ENCODE data around the gene PLEKHA5.
"Not testable (repeated sequence)": the region's sequence is repeated elsewhere in the genome, so short reads cannot be mapped to it uniquely, and the experiment has no call there.

The PLEKHA5 gene

DNA sequence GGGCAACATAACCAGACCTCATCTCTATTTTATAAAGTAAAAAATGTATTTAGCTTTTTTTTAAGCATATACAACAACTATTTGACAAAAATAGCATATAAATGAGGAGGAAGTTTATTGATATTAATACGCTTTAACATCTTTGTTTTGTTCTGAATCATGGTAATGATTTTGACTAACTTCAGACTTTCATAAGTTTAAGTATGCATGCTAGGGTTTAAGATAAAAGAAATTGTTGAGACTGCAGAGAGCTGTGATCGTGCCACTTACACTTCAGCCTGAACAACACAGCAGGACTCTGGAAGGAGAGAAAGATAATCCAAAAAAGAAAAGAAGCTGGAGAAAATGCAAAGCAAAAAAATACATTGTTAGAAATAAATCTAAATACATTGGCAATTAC is 221.8 kb downstream of the PLEKHA5 start:
- no peak for DNase-seq

DNA sequence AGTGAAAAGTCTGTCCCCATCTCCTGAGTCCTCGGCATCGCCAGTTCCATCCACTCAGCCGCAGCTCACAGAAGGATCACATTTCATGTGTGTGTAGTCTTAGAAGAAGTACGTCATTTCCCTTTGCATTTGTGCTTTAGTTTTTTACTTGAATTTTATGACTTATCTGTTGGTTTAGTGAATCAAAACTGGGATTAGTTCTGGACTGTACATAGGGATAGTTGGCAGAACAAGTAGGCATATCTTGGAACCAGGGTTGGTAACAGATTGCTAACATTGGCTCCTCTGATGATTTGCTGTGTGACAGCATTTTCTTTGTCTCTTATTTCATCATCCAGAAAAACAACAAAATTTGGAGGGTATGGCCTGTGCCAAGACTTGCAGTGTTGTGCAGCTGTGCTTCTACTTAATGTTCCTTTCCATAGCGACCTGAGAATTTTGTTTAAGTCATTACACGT is 240.2 kb downstream of the PLEKHA5 start:
- no peak for DNase-seq

DNA sequence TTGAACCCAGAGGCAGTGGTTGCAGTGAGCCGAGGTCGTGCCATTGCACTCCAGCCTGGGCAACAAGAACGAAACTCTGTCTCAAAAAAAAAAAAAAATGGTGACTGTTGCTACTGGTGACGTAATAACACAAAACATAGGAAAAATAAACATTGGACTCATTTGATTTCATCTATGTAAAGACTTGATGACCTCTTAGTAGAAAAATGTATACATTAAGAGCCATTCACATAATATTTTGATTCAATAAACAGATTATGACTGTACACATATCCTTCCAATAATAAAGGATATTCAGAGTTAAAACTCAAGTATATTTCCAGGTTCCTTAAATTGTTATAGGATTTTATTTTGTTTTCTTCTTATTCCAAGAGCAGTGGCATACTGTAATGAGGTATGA is 244.1 kb downstream of the PLEKHA5 start:
- DNase-seq = no peak

DNA sequence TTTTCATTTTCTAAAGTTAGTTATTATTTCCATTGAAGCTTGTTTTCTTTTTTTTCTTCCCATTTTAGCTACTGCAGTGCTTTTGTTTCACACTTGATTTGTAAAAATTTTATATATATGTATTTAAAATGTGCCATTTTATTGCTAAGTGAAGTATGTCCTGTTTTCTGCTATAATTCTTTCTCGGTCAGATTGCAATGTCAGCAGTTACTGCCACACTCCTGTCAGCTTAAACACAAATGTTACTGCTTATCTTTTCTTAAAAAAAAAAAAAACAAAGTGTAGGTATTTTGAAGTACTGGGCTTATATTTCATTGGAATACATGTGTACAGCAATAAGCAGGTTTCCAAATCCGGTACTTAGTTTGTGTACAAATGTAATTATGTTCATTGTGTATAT is 246.4 kb downstream of the PLEKHA5 start:
- DNase-seq = no peak

DNA sequence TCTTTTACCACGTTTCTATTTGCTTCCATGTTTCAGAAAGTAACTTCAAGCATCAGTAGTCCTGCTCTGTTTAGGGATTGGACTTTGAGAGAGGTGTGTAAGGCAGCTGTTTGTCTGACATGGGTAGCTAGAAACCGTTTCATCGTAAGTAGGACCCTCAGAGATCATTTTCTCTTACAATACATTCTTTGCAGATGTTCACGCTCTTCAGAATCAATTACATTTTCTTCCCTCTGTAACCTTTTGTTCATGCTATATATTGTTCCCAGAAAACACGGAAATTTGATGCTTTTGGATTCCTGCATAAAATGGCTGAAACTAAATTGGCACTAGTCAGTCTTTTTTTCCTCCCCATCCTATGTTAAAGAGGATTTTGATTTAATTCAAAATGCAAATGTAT is 247.2 kb downstream of the PLEKHA5 start:
- DNase-seq = no peak

DNA sequence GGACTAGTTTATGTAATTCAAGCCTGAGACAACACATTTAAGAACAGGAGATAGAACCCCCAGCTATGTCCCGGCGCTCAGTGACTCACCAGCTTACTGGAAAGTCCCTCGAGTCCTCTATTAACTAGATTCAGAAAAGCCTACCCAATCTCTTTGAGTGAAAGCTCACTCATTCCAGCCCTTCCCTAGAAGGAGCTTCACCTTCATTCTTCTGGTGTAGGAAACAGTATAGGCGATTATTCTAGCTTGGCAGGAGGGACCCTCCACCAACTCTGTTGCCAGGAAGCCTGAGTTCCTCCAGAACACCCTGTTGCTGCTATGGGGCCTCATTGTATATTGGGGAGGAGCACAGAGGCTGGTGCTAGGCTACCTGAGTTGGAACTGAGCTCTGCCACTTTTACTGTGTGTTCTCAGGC is 252.6 kb downstream of the PLEKHA5 start:
- no peak for DNase-seq

DNA sequence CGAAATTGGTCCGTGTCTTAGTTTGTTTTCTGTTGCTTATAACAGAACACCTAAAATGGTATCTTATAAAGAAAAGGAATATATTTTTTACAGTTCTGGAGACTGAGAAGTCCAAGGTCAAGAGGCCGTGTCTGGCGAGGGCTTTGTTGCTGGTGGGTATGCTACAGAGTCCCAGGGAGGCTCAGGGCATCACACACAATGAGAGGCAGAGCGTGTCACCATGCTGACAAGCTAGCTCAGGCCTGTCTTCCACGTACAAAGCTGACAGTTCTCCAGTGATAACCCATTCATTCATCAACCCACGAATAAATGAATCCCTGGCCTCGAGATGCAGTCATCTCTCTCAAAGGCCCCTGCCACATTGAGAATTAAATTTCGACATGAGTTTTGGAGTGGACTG is 253.0 kb downstream of the PLEKHA5 start:
- DNase-seq = no peak

DNA sequence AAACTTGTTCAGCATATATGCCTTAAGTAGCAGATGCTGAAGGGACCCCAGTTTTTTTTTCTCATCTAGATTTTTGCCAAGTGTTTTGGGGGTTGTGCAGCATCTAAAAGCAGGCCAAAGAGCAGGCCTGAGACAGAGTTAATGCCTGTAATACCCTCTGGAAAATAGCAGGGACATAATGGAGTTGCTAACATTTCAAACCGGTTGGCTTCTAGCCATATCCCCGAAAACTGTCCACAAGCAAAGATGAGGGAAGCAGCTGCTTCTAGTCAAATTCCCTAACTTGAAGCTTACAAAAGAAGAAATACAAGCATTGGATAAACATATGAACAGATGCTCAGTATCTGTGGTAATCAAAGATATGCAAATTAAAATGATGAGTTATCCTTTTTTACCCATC is 257.6 kb downstream of the PLEKHA5 start:
- no peak for DNase-seq

DNA sequence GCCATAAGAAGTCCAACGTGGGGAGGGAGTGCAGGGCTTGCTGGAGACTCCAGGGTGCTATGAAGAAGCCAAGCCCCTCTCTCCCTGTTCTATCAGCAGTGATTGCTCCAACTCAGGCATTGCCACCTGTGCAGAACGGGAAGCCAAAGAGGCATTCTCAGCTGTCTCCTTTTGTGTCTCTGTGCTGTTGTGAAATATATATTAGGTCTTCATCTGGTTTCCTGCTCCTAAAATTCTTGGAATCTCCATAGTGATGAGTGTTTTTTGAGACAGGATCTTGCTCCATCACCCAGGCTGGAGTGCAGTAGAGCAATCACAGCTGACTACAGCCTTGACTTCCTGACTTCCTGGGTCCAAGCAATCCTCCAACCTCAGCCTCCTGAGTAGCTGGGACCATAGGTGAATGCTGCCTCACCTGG is 258.6 kb downstream of the PLEKHA5 start:
- no peak for DNase-seq

DNA sequence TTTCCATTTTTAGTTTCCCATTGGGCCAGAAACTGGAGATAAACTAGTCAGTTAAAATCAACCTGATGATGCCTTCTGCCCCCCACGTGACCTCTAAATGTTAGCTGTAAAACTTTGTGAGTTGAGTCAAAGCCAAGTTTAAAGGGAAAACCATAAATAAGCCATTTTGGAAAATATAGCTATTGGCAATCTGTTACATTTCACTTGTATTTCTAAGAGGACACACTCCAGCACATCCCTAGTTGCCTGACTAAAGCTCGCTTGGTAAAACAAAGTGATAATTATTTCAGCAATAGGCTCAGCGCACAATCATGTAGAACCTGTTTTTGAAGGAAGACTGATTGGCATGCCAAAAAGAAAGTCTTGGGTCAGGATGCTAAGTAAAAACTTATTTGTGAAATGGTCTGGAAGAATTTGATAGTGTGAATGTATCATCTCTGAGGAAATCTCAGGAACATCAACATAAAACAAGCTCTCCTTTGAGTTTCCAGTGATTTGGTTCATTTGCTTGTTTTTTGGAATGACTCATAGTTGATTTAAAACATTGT is 260.6 kb downstream of the PLEKHA5 start:
- DNase-seq = no peak

DNA sequence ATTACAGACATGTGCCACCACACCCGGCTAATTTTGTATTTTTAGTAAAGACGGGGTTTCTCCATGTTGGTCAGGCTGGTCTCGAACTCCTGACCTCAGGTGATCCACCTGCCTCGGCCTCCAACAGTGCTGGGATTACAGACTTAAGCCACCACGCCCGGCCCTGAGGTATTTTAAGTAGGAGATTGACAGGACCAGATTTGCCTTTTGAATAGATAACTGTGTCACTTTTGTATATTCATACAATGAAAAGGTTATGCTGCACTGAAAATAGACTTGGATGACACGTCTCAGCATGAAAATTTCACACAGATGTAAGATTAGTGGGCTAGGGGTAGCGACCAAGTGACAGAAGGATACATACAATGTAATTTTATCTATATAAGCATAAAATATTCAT is 263.1 kb downstream of the PLEKHA5 start:
- DNase-seq = not testable (repeated sequence)

DNA sequence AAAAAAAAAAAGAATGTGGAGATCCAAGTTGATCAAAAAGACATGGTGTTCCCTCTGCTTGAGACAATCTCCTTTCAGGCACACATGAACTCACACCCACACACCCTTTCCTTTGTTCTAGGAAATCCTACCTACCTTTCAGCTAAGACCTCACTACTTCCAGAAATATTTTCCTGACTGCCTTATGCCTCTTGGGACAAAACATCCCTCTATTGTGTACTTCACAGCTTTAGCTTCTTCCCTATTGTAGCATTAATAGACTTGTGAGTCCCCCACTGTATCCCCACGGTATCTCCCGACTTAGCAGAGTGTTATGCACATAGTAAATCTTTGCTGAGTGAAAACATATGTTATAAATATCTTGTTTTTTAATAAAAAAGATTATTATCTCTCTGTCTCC is 264.9 kb downstream of the PLEKHA5 start:
- no peak for DNase-seq

DNA sequence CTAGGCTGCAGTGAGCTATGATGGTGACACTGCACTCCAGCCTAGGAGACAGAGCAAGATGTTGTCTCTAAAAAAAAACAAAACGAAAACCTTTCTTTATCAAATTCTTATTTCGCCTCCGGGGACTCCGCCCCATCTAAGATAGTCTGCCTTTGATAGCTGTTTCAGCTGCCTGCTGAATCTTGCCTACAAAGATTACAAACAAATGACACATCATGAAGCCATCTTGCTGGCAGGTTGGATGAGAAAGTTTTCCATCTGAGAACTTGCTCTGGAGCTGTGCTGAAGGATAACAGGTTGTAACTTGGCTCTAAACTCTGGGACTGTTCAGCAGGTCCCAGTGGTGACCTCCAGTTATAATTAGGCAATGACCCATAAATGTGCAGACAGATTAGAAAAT is 268.0 kb downstream of the PLEKHA5 start:
- DNase-seq = no peak

DNA sequence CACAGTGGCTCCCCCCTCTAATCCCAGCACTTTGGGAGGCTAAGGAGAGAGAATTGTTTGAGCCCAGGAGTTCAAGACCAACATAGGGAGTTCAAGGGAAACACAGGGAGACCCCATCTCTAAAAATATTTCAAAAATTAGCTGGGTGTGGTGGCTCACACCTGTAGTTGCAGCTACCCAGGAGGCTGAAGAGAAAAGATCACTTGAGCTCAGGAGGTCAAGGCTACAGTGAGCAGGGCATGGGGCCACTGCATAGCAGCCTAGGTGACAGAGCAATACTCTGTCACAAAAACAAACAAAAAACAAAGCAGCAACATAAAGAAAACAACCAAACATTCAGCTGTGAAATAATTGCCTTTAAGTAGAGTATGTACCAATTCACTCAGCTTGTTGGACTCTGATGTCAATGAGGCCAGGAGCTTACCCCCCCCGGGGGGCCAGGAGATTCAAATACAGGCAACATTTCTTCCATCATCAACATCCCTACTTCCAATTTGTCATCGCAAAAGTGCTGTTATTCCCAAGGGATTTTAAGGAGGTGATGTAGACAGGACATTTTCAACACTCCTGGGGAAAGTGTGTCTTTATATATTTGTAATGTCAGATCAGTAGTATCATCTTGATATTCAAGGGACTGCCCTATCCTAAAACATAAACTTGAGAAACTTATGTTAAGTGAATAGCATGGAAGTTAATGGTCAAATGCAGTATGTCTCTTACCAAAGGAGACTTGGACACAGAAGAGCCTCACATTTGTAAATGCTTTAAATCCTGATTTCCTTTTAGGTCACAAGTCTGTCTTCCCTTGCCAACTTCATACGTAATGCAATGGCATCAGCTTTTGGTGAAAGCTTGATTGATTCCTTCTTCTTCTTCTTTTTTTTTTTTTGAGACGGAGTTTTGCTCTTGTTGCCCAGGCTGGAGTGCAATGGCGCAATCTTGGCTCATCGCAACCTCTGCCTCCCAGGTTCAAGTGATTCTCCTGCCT is 269.1 kb downstream of the PLEKHA5 start:
- no peak for DNase-seq

DNA sequence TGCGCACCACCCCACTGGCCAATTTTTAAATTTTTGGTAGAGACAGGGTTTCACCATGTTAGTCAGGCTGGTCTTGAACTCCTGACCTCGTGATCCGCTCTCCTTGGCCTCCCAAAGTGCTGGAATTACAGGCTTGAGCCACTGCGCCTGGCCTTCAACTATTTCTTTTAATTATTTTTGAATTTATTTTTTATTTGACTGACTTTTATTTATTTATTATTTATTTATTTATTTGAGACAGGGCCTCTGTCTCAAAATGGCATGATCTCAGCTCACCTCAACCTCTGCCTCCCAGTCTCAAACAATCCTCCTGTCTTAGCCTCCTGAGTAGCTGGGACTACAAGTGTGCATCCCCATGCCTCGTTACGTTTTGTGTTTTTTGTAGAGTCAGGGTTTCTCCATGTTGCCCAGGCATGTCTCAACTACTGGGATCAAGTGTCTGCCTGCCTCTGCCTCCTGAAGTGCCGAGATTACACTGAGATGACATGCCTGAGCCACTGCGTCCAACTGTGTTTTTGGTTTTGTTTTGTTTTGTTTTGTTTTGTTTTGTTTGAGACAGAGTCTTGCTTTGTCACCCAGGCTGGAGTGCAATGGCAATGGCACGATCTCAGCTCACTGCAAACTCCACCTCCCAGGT is 271.2 kb downstream of the PLEKHA5 start:
- DNase-seq = not testable (repeated sequence)

DNA sequence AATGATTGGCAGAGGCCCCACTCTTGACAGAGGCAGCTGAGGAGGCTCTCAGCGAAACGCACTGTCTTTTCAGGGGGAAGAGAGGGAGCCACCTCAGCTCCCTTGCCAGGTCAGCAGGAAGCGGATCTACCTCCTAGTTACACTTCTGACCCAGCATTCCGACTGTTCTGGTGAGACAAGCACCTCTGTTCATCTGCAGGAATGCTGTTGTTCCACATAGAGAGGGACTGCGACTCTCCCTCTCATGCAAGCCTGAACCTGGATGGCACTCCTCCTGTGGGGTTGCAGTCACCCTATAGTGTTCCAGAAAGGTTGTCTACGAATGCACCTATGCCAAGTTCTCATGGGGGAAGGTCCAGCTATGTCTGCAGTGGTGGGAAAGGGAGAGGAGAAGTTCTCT is 272.7 kb downstream of the PLEKHA5 start:
- DNase-seq = no peak

DNA sequence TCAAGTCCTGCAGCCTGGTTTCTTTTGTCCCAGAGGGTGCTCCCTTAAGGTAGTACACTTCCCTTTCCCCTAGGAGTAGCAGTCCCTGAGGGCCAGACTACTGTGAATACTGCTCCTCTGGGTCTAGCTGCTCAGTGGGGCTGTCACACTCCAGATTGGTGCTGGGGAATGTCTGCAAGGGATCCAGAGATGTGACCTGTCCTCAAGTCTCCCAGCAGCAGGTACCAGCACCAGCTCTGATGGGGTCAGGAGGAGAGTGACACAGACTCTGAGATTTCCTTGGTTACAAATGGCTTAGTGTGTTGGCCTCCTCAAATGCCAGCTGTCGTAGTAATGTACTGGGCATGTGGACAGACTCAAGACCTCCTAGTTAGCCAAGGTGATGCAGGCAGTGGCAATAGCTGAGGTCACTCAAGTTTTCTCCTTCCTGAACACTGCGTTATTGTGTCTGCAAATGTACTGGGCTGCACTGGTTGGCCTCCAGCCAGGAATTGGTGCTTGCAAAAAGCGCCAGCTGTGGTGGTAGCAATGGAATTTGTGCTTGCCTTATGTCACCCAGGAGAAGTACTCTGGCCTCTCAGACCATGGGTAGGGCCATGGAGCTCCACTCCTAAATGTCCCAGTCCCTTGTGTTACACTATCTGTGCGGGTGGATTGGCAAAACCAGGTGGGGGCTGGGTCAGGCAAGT is 273.4 kb downstream of the PLEKHA5 start:
- no peak for DNase-seq

DNA sequence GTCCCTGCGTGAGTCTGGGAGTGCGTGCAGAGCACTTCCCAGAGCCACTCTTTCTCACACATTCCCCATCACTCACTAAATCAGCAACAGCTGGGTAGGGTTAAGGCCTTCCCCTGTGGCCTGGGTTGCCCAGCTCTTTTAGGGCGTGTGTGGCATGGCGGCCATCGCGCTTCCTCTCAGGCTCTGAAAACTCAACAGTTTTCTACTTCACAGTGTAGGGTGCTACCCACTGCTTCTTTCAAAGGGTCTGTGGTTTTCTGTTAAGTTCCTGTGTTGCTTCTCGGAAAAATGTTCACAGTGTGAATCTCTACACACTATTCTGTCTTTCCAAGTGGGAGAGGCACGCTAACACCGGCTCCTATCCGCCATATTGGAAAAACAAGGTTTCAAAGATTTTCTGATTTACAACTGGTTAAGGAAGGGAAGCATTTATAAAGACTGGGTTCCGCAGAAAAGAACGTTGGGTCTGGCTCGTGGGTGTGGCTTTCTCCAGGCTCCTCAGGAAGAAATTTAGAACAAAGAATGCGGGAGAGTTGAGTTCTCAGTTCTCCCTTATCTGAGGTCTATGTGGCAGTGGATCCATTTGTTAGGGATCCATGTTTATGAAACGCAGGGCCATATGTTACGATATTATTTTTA is 274.8 kb downstream of the PLEKHA5 start:
- DNase-seq = no peak

DNA sequence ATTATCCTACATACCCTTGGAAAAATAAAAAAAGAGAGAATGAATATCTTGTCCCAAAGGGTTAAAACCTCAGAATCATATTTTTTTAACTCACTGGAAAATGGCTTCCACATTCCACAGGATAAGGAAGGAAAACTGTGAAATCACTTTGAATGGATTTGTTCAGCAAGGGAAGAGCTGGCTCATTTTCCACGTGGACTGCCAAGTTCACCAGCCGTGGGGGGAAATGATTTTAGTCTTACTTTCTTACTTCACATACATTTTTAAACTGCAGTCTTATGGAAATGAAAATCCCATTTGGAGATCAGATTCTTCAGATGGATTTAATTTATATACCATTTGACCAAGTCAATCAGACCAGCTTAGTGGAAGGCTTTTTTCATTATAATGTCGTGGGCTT is 279.8 kb downstream of the PLEKHA5 start:
- no peak for DNase-seq

DNA sequence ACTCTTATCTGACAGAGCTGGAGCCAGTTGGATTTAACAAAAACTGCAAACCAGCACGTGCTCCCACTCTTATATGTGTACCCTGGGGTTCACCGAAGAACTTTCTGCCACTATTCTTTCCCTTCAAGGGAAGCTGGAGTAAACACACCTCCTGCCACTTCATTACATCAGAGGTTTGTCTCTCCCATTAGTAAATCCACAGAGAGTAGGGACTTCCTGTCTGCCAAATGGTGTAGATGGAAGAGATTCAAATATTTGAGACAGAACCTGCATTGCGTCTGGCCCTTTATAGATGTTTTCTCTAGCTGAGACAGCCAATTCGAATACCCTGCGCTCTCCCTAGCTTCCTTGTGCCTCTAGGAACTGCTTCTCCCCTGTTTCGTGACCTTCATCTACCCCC is 280.7 kb downstream of the PLEKHA5 start:
- DNase-seq = no peak

DNA sequence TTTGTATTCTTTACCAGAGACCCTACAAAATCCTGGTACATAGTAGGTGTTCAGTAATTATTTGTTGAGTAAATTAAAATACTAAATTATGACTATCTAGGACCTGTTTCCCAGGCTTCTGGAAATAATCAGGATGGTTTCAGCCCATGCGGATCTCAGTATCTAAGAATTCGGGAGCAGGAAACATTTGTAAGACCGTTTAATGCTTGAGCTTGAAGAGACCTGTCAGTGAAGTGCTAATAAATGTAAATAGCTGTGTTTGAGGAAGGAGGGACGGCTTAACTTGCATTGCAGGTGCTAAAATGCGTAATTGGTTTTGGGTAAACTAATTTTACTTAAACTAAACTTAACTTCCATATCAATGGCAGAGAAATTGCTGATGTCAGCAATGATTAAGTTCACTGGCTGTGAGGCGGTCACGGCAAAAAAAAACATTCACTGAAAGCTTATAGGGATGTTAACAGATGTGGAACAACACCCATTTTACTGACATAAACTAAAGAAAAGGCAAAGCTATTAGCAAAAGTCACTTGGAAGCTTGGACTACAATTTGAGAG is 281.2 kb downstream of the PLEKHA5 start:
- no peak for DNase-seq
